Gastrocnemius medialis (tissue), 4 donors: ENCODE results near the gene MDGA2. TPM values are rescaled to one million over a fixed set of nuclear protein-coding genes. Genes with fewer than 3 reads are reported as not detected.

Experiments
- ATAC-seq, 2 donors: fragments of 150-250 bp; one replicate each; pipeline ENCODE4 v1.9.1; 2016
- DNase-seq, 2 donors: peaks; one replicate each; pipeline ENCODE4 v3.0.0-alpha.2; 2019
- H3K27ac ChIP-seq, 4 donors: fragments of 200-600 bp; sonication (generic); 1 replicate in 1 of 4; 2 replicates in 3 of 4; pipeline ENCODE4 v1.5.1; 2016 to 2018; ENCODE audit warnings: mild to moderate bottlenecking in 2 of 4, moderate library complexity in 1 of 4
- H3K27me3 ChIP-seq, 3 donors: fragments of 200-600 bp; sonication (generic) in 2 of 3; 1 replicate in 1 of 3; 2 replicates in 2 of 3; pipeline versions ENCODE4 v1.5.1 to v1.6.0; 2016 to 2019; ENCODE audit warnings: mild to moderate bottlenecking in 1 of 3, moderate library complexity in 1 of 3
- H3K36me3 ChIP-seq, 2 donors: fragments of 200-600 bp; sonication (generic) in 1 of 2; one replicate each; pipeline ENCODE4 v1.5.1; 2017 to 2018
- H3K4me1 ChIP-seq, 2 donors: fragments of 200-600 bp; sonication (generic) in 1 of 2; one replicate each; pipeline ENCODE4 v1.5.1; 2016 to 2017; ENCODE audit warnings: mild to moderate bottlenecking in 2 of 2
- H3K4me3 ChIP-seq, 4 donors: fragments of 200-600 bp; sonication (generic) in 3 of 4; 1 replicate in 1 of 4; 2 replicates in 3 of 4; pipeline ENCODE4 v1.5.1; 2016 to 2019; ENCODE audit warnings: mild to moderate bottlenecking in 2 of 4
- H3K9me3 ChIP-seq, 3 donors: fragments of 200-600 bp; sonication (generic) in 2 of 3; 1 replicate in 1 of 3; 2 replicates in 2 of 3; pipeline ENCODE4 v1.5.1; 2016 to 2019
- CTCF ChIP-seq, 5 experiments: fragments of 450-650 bp in 3 of 5; fragments of 200-600 bp in 2 of 5; sonication (generic) in 2 of 5; IDR thresholded peaks in 4 of 5; conservative IDR thresholded peaks in 1 of 5; 1 replicate in 4 of 5; 2 replicates in 1 of 5; pipeline ENCODE4 v1.5.1; 2016 to 2019; ENCODE audit warnings: antibody characterized with exemption in 5 of 5, mild to moderate bottlenecking in 3 of 5, moderate library complexity in 3 of 5
- POLR2A ChIP-seq, 2 donors: fragments of 450-650 bp; IDR thresholded peaks; one replicate each; pipeline ENCODE4 v1.6.1; 2017; ENCODE audit warnings: antibody characterized with exemption in 2 of 2, mild to moderate bottlenecking in 2 of 2, moderate library complexity in 2 of 2
- in situ Hi-C, 4 donors: fragments of 200-750 bp; cut with MboI; loops; one replicate each; pipeline versions ENCODE4 v1.15.0 to v1.8.0; 2017; ENCODE audit warnings: low sequenced_read_pairs in 4 of 4
- intact Hi-C: fragments of 100-400 bp; cut with DNase I; formaldehyde crosslinking; loops from one replicate; pipeline ENCODE4 v1.15.1; 2023; ENCODE audit warnings: low total_unique reads
- total RNA-seq, 4 donors: library from RNA; depleted of rRNA; stranded (reverse); fragments of >200 nt; gene quantifications; one replicate each; pipeline versions ENCODE4 v1.1.0 to v1.2.3, GENCODE V29; 2016

MDGA2 gene
- total RNA-seq, 4 donors from 2014 or later, result not detected

DNA sequence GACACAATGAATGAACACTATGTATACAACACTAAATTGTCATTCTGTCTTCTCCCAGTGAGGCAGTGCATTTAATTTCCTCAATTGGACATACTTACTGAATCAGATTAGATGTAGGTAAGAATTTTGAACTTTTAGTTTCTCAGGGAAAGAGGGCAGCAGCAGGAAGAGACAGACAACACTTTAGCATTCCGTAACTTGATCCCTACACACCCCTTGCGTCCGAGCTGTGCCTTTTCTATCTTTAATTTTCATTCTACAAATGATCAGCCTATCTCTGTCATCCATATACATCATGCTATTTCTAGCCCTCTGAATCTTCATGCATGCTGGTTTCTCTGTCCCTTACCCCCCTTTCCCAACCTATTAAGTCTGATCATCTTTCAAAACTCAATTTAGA lies 665.8 kb downstream of the MDGA2 start:
- Histone ChIP-seq H3K27me3 (no peaks in the 10 kb centered on the region), H3K9me3 (peaks cover 0 to 3% (median 0%) of the 10 kb centered on the region in 3 donors), H3K27ac (no peak overlapping the region), H3K36me3 (no peaks in the 10 kb centered on the region), H3K4me1 (no peaks in the 10 kb centered on the region), H3K4me3 (no peak overlapping the region)
- in situ Hi-C loops (no loop called here), intact Hi-C loops (no loop called here)
- ATAC-seq, result no peak
- TF ChIP-seq CTCF (IDR thresholded peaks at IDR 0.05 in 4 of 5, conservative IDR thresholded peaks at IDR 0.05 in 1 of 5) (no peak), POLR2A (IDR thresholded peaks at IDR 0.05) (no peak)
- no peak for DNase-seq

- in situ Hi-C loops (no loop called here), intact Hi-C loops (no loop called here)
- Histone ChIP-seq H3K4me3 (no peak overlapping the region), H3K9me3 (peaks cover 0 to 3% (median 0%) of the 10 kb centered on the region in 3 donors), H3K27ac (no peak overlapping the region), H3K4me1 (no peaks in the 10 kb centered on the region), H3K36me3 (no peaks in the 10 kb centered on the region), H3K27me3 (no peaks in the 10 kb centered on the region)
- ATAC-seq, result no peak
- TF ChIP-seq POLR2A (IDR thresholded peaks at IDR 0.05) (no peak), CTCF (IDR thresholded peaks at IDR 0.05 in 4 of 5, conservative IDR thresholded peaks at IDR 0.05 in 1 of 5) (no peak)
- no peak for DNase-seq
These were observed 666.7 kb downstream of the MDGA2 start for GRCh38 chr14:47008732-47009131.

GRCh38 chr14:46999661-47000060 lies 675.7 kb downstream of the MDGA2 start:
- no peaks in the 10 kb centered on the region for H3K36me3 ChIP-seq
- intact Hi-C loops, result no loop called here
- H3K27ac ChIP-seq, result no peak overlapping the region
- no peak for DNase-seq
- H3K4me3 ChIP-seq, result no peak overlapping the region
- H3K4me1 ChIP-seq, result no peaks in the 10 kb centered on the region
- H3K27me3 ChIP-seq, result no peaks in the 10 kb centered on the region
- no peak for TF ChIP-seq CTCF (IDR thresholded peaks at IDR 0.05 in 4 of 5, conservative IDR thresholded peaks at IDR 0.05 in 1 of 5)
- TF ChIP-seq POLR2A (IDR thresholded peaks at IDR 0.05), result no peak
- no peak for ATAC-seq
- in situ Hi-C loops, result no loop called here
- no peaks in the 10 kb centered on the region for H3K9me3 ChIP-seq

- ATAC-seq, result no peak
- in situ Hi-C loops, result no loop called here
- intact Hi-C loops, result no loop called here
- no peaks in the 10 kb centered on the region for H3K4me1 ChIP-seq
- no peaks in the 10 kb centered on the region for H3K27me3 ChIP-seq
- no peaks in the 10 kb centered on the region for H3K36me3 ChIP-seq
- no peak overlapping the region for H3K27ac ChIP-seq
- no peak for TF ChIP-seq POLR2A (IDR thresholded peaks at IDR 0.05)
- TF ChIP-seq CTCF (IDR thresholded peaks at IDR 0.05 in 4 of 5, conservative IDR thresholded peaks at IDR 0.05 in 1 of 5), result no peak
- DNase-seq, result no peak
- no peaks in the 10 kb centered on the region for H3K9me3 ChIP-seq
- no peak overlapping the region for H3K4me3 ChIP-seq
These were observed 685.8 kb downstream of the MDGA2 start for GRCh38 chr14:46989566-46989965.

GRCh38 chr14:46988312-46988711 lies 687.1 kb downstream of the MDGA2 start:
- no peak for ATAC-seq
- Histone ChIP-seq H3K27me3 (no peaks in the 10 kb centered on the region), H3K4me3 (no peak overlapping the region), H3K9me3 (no peaks in the 10 kb centered on the region), H3K4me1 (no peaks in the 10 kb centered on the region), H3K27ac (no peak overlapping the region), H3K36me3 (no peaks in the 10 kb centered on the region)
- TF ChIP-seq POLR2A (IDR thresholded peaks at IDR 0.05), result no peak
- TF ChIP-seq CTCF (IDR thresholded peaks at IDR 0.05 in 4 of 5, conservative IDR thresholded peaks at IDR 0.05 in 1 of 5), result no peak
- intact Hi-C loops, result no loop called here
- in situ Hi-C loops, result no loop called here
- DNase-seq, result no peak
